Measurements from ENCODE around the gene GARS1. TPM values are rescaled to one million over a fixed set of nuclear protein-coding genes. Genes with fewer than 3 reads are reported as not detected.
"Not testable (repeated sequence)": the region's sequence is repeated elsewhere in the genome, so short reads cannot be mapped to it uniquely, and the experiment has no call there.

GARS1 gene
- total and polyA plus RNA-seq, 10 donors = 41.0 to 90.1 (median 52.1) TPM

DNA sequence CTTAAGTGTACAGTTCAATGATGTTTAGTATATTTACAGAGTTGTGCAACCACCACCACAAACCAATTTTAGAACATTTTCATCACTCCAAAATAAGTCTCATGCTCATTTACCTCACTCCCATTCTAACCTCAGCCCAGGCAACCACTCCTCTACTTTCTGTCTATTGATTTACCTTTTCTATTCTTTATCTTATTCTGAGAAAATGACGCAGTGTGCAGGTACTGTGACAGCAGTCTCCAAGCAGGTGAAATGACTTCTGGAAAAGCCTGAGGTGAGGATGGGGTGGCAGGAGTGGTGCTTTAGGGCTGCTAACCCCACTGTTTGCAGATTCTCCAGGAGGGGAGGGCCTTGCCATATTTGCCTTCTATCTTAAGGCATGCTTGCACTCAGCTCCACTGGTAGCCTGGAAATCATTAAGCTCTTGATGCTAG lies 39.5 kb downstream of the GARS1 start:
- DNase-seq = no peak
- Histone ChIP-seq H3K36me3 (peaks cover 2 to 73% (median 66%) of the 10 kb centered on the region in 6 donors), H3K4me3 (no peak overlapping the region), H3K27me3 (replicated peaks in 1 of 7) (no peaks in the 10 kb centered on the region), H3K9me3 (no peaks in the 10 kb centered on the region), H3K27ac (no peak overlapping the region), H3K4me1 (no peaks in the 10 kb centered on the region)
- no peak for TF ChIP-seq POLR2AphosphoS5 (IDR thresholded peaks at IDR 0.05)
- TF ChIP-seq, protein P1, sequence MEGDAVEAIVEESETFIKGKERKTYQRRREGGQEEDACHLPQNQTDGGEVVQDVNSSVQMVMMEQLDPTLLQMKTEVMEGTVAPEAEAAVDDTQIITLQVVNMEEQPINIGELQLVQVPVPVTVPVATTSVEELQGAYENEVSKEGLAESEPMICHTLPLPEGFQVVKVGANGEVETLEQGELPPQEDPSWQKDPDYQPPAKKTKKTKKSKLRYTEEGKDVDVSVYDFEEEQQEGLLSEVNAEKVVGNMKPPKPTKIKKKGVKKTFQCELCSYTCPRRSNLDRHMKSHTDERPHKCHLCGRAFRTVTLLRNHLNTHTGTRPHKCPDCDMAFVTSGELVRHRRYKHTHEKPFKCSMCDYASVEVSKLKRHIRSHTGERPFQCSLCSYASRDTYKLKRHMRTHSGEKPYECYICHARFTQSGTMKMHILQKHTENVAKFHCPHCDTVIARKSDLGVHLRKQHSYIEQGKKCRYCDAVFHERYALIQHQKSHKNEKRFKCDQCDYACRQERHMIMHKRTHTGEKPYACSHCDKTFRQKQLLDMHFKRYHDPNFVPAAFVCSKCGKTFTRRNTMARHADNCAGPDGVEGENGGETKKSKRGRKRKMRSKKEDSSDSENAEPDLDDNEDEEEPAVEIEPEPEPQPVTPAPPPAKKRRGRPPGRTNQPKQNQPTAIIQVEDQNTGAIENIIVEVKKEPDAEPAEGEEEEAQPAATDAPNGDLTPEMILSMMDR (IDR thresholded peaks at IDR 0.05 in 8 of 11, conservative IDR thresholded peaks at IDR 0.05 in 3 of 11) = no peak
- intact Hi-C loops (cut with DNase I; ENCODE audit: low total_unique reads) = no loop called here
- WGBS, 5 donors = 89 to 100% (median 91%) methylated on average over 1 of the region's 1 CpG

DNA sequence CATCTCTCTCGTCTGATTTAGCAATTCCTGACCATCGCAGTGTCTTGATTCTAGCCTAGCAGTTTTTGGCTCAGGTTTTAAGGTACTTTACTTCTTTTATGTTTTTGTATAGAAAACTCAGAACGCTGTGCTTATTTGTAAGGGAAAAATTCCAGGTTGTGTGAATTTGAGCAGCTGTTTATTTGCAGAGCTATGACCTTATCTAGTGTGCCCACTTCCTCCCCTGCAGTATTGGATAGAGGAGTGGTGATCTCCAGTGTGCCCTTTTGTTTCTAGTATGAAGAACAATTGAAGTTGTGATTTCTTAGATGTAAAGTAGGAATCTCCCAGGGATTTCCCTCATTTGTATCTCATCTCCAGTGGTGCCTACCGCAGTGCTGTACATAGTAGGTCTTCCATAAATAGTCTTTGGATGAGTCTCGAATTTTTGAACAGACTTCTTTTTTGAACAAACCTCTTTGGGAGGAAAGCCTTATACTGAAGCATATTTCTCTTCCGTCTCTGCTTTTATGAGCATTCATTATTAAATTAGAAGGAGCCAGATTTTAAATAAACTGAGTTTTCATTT lies 40.0 kb downstream of the GARS1 start:
- WGBS, 5 donors = 80 to 92% (median 89%) methylated on average over 6 of the region's 6 CpGs
- H3K4me3 ChIP-seq = no peak overlapping the region
- no peaks in the 10 kb centered on the region for H3K27me3 ChIP-seq (replicated peaks in 1 of 7)
- DNase-seq = no peak
- H3K4me1 ChIP-seq = no peaks in the 10 kb centered on the region
- intact Hi-C loops (cut with DNase I; ENCODE audit: low total_unique reads) = no loop called here
- H3K36me3 ChIP-seq = peaks cover 2 to 68% (median 61%) of the 10 kb centered on the region in 6 donors
- no peak overlapping the region for H3K27ac ChIP-seq
- TF ChIP-seq, protein P1 (IDR thresholded peaks at IDR 0.05 in 8 of 11, conservative IDR thresholded peaks at IDR 0.05 in 3 of 11) = no peak
- TF ChIP-seq POLR2A (IDR thresholded peaks at IDR 0.05) = no peak
- H3K9me3 ChIP-seq = no peaks in the 10 kb centered on the region

DNA sequence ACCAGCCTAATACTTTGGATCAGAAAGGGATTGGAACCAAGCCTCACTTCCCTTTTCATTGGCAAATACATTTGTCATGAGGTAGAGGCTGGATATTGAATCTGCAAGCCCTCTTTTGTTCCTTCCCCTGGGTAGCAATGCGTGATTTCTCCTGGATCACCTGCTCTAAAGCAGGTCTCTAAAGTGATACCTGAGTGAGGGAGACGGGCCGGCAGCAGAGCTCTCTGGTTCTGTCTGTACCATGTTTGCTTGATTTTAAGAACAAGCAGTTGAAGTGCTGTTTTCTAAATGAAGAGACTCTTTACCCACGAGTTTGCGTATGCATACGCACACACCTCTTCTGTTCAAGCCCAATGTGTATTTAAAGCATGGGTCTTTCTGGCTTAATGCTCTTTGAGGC lies 41.1 kb downstream of the GARS1 start:
- Histone ChIP-seq H3K4me1 (no peaks in the 10 kb centered on the region), H3K27ac (no peak overlapping the region), H3K36me3 (peaks cover 0 to 57% (median 52%) of the 10 kb centered on the region in 6 donors), H3K4me3 (no peak overlapping the region), H3K27me3 (replicated peaks in 1 of 7) (no peaks in the 10 kb centered on the region), H3K9me3 (no peaks in the 10 kb centered on the region)
- no peak for DNase-seq
- no peak for TF ChIP-seq POLR2AphosphoS5 (IDR thresholded peaks at IDR 0.05)
- TF ChIP-seq, protein P1 (IDR thresholded peaks at IDR 0.05 in 8 of 11, conservative IDR thresholded peaks at IDR 0.05 in 3 of 11) = no peak
- intact Hi-C loops (cut with DNase I; ENCODE audit: low total_unique reads) = no loop called here
- WGBS, 5 donors = 87 to 97% (median 95%) methylated on average over 6 of the region's 6 CpGs

GRCh38 chr7:30642322-30642721 lies 47.6 kb downstream of the GARS1 start:
- TF ChIP-seq POLR2AphosphoS5 (IDR thresholded peaks at IDR 0.05) = peak in 1 of 3 donors; percentile 24

More at GRCh38 chr7:30642322-30642721, 47.6 kb downstream of the GARS1 start:
- DNase-seq; intact Hi-C loops (cut with DNase I; ENCODE audit: low total_unique reads); H3K4me1 ChIP-seq; H3K27me3 ChIP-seq (replicated peaks in 1 of 7); H3K27ac ChIP-seq; H3K9me3 ChIP-seq: not testable (repeated sequence)
- Histone ChIP-seq H3K36me3 (peaks cover 0 to 34% (median 0%) of the 10 kb centered on the region in 6 donors), H3K4me3 (peak overlapping the region in 1 of 8 donors; percentile 21)
- WGBS, 5 donors = 77 to 83% (median 82%) methylated on average over 9 to 19 of the region's 29 CpGs; no CpG with 5 or more reads in 1 of the 5 donors
